Embryonic facial prominence (tissue), 1 donor: ENCODE results near the gene ADAM12.
"Not testable (repeated sequence)": the region's sequence is repeated elsewhere in the genome, so short reads cannot be mapped to it uniquely, and the experiment has no call there.

Source experiments
- DNase-seq: peaks from one replicate; pipeline ENCODE4 v3.0.0-alpha.2; 2016; ENCODE audit errors: extremely low spot score

ADAM12 gene

GRCh38 chr10:126057494-126057893, 330.8 kb downstream of the ADAM12 start:
- DNase-seq, result no peak

DNA sequence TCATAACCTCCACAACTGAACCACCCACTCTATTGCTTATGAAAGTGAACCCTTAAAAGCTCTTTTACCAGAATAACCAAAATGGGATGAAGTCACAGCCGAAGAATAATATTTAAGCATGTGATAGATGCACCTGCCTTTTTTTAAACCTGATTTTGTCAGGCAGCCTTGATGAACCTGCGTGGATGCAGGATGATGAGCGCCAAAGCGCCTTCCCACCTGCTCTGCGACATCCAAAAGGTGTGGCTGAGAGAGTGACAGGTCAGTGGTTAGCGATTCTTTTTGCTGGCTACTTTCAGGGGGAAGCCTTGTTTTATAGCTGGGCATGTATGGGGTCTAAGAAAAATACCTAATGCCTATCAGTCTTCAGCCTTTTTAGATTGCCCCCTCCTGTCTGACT, 334.1 kb downstream of the ADAM12 start:
- no peak for DNase-seq

DNA sequence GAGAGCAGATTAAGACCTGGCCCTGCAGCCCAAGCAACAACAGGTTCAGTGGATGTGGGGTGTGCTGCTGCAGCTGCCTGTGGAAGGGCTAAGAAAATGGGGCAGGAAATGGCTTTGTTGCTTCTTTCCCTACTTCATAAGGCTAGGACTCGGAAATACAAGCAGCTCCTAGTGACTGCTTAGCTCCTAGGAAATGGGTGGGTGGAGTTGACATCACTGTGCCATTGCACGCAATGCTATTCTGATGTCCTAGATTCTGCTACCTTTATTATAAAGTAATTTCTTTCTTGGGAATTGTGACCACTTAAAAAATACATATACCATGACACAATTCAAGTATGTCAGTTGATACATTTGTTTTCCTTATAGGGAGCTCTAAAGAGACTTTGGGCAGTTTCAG, 336.1 kb downstream of the ADAM12 start:
- no peak for DNase-seq

- DNase-seq, result no peak
Measured at GRCh38 chr10:126049759-126050700, 338.2 kb downstream of the ADAM12 start.

GRCh38 chr10:126047749-126048148, 340.5 kb downstream of the ADAM12 start:
- not testable (repeated sequence) for DNase-seq

GRCh38 chr10:126046831-126047230, 341.4 kb downstream of the ADAM12 start:
- no peak for DNase-seq

DNA sequence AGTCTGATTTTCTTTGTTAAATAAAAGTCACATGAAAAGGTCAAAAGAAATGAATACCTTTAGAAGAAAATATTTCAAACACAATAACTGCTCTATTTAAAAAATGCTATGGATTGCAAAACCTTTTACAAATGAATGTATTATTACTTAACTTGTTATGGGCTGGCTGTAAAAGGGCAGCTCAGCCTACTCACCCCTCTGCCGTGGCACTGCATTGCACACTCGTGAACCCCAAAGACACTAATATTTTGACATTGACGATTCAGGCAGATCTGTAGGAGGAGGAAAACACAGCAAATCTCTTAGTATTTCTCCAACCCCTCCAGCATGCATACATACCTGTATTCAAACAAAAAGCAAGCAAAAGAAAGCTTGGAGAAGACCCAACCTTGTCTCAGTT, 342.4 kb downstream of the ADAM12 start:
- no peak for DNase-seq

DNA sequence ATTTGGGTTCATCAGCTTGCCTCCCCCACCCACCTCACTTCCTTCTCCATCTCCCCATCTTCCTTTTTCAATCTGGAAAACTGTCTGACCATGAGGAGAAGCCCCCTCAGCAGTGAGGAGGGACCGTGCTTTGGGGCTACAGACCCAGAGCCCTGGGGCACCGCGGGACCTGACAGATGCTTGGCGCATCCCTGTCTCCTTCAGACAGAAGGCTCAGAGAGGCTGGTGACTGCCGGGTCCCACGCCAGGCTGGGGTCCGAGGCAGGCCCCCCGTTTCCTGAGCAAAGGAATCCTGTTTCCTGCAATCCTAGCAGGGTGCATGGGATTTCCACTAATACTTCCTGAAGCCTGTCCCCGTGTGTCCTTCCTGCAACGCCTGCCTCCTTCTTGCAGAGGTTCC, 344.9 kb downstream of the ADAM12 start:
- no peak for DNase-seq

DNA sequence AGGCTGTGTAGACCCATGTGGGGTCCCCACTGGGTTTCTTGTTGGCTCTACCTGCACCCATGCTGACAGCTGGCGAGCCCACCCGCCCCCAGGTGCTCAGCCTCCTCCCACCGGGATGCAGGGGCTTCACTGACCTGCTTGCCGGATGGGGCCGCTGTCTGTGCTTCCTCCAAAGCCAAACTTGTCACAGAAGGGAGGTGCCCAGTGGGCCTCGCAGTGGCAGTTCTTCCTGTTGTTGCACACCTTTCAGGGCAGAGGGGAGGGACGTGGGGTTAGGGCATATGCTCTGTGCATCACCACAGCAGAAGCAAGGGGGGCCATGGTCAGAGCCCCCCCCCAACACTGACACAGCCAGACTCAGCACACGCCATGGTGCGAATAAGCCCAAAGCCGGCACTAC, 345.4 kb downstream of the ADAM12 start:
- no peak for DNase-seq

- DNase-seq, result no peak
Measured at GRCh38 chr10:126042354-126042753, 345.9 kb downstream of the ADAM12 start.

GRCh38 chr10:126041804-126042231, 346.5 kb downstream of the ADAM12 start:
- peak; percentile 25 for DNase-seq

DNA sequence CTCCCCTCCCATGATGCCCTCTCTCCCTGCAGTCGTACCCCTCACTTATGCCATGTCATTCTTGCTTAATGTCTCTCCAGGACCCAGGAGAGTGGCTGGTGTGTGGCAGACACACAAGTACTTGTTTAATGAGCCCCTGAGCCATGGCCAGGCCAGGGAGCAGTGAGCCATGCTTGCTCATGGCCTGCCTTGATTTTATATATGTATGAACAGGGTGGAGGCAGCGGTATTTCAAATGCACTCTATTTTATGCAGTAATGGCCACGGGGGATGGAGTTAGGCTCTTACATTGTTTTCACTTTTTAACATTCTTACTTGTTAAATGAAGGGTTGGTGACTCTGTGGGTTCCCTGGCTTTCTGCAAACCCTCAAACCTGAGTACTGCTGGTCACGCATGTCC, 347.2 kb downstream of the ADAM12 start:
- DNase-seq, result no peak

- DNase-seq, result no peak
Measured at GRCh38 chr10:126037946-126038345, 350.3 kb downstream of the ADAM12 start.

GRCh38 chr10:126036515-126036914, 351.8 kb downstream of the ADAM12 start:
- no peak for DNase-seq

DNA sequence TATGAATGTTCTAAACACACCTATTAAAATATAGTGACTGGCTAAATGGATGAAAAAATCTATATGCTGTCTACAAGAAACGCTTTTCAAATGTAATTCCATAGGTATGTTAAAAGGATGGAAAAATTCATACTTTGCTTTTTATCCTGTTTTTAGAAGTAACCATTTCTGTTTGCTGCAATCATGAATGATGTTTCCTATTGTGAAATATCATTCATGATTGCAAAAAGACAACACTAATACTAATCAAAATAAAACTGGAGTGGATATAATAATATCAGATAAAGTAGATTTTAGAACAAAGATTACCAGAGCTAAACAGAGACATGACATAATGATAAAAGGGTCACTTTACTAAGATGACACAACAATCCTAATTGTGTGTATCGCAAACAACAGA, 353.7 kb downstream of the ADAM12 start:
- DNase-seq, result no peak

- no peak for DNase-seq
Measured at GRCh38 chr10:126029999-126030398, 358.3 kb downstream of the ADAM12 start.

DNA sequence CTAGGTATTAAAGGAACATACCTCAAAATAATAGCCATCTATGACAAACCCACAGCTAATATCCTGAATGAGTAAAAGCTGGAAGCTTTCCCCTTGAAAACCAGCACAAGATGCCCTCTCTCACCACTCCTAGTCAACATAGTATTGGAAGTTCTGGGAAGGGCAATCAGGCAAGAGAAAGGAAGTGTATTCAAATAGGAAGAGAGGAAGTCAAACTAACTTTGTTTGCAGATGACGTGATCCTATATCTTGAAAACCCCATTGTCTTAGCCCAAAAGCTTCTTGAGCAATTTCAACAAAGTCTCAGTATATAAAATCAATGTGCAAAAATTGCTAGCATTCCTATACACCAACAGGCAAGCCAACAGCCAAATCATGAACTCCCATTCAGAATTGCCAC, 360.6 kb downstream of the ADAM12 start:
- DNase-seq, result no peak

- DNase-seq, result no peak
Measured at GRCh38 chr10:126022841-126023240, 365.4 kb downstream of the ADAM12 start.

GRCh38 chr10:126021833-126022500, 366.3 kb downstream of the ADAM12 start:
- DNase-seq, result no peak

DNA sequence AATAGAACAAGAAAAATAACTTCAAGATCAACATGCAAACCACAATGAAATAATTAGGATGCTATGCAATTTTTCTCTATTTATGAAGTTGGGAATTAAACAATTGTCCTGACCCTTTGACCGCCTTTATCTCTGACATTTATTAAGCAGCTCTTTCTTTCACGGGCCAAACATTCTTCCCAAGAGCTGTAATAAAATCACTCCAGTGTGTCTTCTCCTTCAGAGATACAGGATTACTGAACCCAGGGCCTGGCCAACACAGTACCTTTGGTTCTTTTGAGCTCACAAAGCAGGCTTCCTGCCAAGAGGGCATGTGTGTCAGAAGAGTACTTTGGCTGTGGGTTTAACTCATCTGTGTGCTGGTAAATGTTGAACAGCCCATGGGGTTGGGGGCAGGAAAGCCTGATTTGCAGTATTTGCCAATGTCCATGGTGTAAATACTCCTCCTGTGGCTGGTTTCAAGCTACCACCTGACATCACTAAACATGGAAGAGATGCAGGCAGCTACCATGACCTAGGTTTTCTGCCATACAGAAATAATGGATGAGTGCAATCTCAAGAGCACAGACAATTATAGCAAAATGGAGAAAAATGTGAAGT, 370.2 kb downstream of the ADAM12 start:
- DNase-seq, result no peak

GRCh38 chr10:126016882-126017281, 371.4 kb downstream of the ADAM12 start:
- DNase-seq, result no peak

- no peak for DNase-seq
Measured at GRCh38 chr10:126016156-126016805, 372.0 kb downstream of the ADAM12 start.
